GM11168 (cell line): ENCODE results near the gene ELFN2.

ENCODE experiments used
- in situ Hi-C: fragments of 300-500 bp; cut with MboI; formaldehyde crosslinking; loops from one replicate; pipeline ENCODE4 v1.12.0; 2022; ENCODE audit warnings: low sequenced_read_pairs; ENCODE audit not compliant: unreplicated experiment

The ELFN2 gene

GRCh38 chr22:37456346-37456745 lies 29.1 kb upstream of the ELFN2 start:
- in situ Hi-C loops: no loop called here

DNA sequence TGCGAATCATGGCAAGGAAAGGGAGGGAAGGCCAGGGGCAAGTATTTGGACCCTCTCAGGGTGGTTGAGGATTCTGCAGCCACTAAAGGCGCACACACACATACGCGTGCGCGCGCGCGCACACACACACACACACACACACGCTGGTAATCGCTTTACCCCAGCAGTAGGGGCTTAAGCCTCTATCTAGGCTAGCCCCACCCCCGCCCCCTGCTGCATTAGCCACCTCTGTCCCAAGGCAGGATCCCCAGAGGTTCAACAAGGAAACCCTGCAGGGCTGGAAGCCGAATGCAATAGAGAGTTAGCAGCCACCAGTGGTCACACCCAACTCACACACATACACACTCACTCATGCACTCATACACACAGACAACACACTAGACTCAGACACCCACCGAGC lies 28.6 kb upstream of the ELFN2 start:
- in situ Hi-C loops: no loop called here

DNA sequence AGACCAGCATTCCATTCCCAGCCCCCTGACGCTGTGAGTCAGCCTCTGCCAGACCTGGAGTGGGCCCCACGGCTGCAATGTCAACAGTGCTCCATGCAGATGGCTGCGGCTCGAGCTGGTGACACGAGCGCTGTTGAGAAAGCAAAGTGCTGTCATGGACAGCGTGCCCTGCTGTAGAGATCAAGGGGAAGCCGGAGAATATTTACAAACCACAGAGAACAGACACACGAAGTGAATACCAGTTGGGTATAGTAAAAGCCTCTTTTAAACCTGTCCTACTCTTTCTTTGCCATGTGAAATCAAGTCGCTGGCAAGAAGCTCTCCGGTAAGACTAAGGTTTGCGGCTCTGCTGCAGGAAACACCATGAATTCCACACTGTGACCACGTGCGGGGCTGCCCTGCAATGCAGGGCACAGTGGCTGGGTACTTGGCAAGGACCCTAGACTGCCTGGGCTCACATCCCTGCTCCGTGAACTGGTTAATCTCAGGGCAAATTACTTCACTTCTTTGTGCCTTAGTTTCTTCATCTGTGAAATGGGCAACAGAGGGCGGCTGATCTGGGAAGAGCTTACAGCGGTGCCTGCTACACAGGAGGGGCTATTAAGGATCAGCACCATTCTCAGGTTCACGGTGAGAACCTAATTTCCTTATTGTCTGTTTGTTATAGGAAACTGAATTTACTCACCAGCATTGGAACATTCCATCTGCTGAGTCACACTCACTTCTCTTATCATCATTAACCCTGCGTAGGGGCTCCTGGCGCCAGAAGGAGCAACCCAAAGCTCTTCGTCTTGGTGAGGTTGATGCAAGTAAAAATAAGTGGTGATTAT lies 27.8 kb upstream of the ELFN2 start:
- in situ Hi-C loops: no loop called here

GRCh38 chr22:37453696-37454095 lies 26.4 kb upstream of the ELFN2 start:
- in situ Hi-C loops: no loop called here

DNA sequence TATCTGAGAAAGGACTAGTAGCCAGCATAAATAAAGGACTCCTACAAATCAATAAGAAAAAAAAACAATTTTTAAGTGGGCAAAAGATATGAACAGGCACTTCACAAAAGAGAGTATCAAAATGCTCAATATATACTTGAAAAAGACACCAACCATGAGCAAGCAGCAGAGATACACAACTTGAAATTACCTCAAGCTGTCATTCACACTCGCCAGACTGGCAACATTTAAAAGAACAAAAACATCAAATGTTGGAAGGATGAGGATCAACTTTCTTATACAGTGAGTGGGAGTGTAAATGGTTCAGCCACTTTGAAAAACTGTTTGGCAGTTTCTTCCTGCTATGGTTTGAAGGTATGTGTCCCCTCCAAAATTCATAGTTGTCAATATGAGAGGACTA lies 23.9 kb upstream of the ELFN2 start:
- in situ Hi-C loops: no loop called here

DNA sequence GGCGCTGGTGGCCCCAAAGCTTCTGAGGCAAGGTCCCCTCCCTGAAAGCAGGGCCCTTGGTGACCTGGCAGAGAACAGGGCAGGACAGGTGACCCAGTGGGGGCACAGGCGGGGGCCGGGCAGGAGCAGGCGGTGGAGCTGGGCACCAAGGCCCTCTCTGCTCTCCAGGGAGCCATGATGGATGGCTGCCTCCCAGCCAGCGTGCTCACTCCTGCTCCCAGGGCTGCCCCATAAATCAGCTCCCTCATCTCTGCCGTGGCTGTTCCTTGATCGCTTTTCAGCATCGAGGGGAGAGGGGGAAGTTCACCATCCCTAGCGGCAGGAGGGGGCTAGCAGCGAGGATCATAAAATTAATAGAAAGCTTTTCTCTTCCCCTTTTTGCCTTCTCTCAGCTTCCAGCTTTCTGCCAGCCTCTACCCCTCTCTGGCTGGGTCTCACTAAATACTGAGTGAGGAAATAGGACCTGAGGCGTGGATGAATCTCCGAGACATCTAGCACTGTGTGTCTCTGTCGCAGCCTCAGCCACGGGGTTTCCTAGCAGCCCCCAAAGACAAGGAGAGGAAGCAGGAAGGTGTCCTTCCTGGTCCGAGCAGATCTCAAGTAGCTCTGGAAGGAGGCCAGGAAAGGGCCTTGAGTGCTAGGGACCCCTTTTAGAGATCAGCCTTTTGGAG lies 22.2 kb upstream of the ELFN2 start:
- in situ Hi-C loops: loop anchor here (5.0 kb wide), 1 partner anchor 127 kb away; no protein-coding TSS in a partner anchor

DNA sequence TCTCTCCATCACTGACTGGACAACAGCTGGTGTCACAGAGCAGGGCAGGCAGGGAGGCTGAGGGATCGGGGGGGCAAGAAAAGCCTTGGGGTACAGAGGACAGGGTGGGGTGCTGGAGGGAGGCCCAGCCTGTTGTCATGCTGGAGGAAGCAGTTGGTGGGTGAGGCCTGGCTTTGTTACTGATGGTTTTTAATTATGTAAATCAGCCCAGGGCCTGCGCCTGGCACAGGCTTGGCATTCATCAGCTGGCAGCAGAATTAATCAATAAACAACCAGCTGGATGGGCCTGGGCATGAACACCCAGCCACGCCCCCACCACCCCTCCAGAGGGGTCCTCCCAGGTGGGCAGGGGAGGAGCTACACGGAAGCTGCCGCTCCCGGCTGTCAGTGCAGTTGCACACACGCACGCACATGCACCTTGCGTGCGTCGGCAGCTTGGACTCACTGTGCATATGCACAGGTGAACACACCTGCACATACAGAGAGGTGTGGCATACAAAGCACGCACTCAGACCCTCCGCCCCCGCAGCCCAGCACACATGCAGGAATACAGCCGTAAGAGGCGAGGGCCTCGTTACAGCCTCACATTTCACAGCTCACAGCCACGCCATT lies 21.3 kb upstream of the ELFN2 start:
- in situ Hi-C loops: loop anchor here (5.0 kb wide), 1 partner anchor 126 kb away; no protein-coding TSS in a partner anchor

DNA sequence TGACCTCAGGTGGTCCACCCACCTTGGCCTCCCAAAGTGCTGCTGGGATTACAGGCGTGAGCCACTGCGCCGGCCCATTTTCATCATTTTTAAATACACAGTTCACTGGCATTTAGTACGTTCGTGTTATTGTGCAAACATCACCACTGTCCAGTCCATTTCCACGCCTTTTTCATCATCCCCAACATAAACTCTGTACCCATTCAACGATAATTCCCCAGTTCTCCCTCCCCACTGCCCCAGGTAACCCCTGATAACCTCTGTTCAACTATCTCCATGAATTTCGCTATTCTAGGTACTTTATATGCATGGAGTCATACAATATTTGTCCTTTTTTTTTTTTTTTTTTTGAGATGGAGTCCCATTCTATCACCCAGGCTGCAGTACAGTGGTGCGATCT lies 18.2 kb upstream of the ELFN2 start:
- in situ Hi-C loops: loop anchor here (5.0 kb wide), 1 partner anchor 123 kb away; no protein-coding TSS in a partner anchor

- in situ Hi-C loops: no loop called here
Measured at GRCh38 chr22:37443977-37444376, 16.7 kb upstream of the ELFN2 start.

DNA sequence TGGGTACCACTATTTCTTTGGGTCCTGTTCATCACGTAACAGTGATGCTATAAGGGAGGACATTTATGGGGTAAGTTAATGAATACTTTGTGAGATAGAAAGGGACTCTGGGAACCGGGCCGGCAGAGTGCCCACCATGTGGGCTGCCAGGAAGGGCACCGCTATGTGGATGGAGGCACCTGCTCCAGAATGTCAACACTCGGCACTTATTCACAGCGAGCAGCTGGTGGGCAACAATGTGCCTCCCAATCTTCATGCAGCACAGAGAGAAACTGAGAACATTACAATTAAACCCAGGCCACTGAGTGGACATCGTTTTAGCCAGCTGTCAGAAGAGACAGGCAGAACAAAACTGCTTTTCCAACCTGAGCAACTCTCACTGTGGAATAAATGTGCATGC lies 15.8 kb upstream of the ELFN2 start:
- in situ Hi-C loops: no loop called here

- in situ Hi-C loops: no loop called here
Measured at GRCh38 chr22:37442537-37442936, 15.3 kb upstream of the ELFN2 start.

DNA sequence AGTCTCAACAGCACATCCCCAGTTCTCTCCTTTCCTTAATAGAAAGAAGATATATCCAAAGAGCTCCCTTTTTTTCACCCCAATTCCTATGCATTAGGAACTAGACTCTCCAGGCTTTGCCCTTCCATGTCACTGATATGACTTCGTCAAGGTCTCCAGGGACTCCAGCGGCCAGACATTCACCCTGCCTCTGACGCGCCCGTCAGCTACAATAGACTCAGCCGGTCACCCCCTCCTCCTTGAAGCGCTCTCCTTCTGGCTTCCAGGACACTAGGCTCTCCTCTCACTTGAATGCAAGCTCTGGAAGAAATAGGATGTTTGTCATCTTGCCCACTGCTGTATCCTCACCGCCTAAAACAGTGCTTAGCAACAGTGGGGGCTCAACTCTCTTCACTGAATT lies 14.9 kb upstream of the ELFN2 start:
- in situ Hi-C loops: no loop called here

DNA sequence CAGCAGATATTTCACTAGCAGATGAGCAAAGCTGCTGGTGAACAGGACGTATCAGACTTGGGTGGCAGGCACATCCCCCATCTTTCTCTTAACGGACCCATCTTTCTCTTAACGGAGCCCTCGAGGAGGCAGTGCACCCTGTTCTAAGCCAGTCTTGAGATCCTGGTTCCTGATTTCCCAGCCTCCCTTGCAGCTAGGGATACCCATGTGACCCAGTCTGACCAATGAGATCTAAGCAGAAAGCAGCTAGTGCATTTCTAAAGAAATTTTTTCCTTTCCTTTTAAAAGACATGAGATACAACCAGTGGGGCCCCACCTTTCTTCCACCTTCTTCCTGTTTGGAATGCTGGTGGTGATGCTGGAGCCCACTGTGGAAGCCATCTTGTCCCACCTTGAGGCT lies 13.6 kb upstream of the ELFN2 start:
- in situ Hi-C loops: no loop called here

DNA sequence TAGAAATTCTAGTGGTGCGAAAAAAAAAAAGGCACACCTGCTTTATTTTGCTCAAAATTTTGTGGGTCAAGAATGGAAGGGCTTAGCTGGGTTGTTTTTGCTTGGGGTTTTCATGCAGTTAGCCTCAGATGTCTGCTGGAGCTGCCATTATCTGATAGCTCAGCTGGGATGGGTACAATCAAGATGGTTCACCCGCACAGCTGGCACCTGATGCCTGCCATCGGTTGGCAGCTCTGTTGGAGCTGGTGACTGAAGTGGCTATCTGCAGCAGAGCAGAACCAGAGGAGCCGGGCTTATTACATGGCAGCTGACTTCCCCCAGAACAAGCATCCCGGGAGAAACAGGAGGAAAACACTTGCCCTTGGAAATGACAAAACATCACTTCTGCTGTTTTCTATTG lies 12.1 kb upstream of the ELFN2 start:
- in situ Hi-C loops: no loop called here

DNA sequence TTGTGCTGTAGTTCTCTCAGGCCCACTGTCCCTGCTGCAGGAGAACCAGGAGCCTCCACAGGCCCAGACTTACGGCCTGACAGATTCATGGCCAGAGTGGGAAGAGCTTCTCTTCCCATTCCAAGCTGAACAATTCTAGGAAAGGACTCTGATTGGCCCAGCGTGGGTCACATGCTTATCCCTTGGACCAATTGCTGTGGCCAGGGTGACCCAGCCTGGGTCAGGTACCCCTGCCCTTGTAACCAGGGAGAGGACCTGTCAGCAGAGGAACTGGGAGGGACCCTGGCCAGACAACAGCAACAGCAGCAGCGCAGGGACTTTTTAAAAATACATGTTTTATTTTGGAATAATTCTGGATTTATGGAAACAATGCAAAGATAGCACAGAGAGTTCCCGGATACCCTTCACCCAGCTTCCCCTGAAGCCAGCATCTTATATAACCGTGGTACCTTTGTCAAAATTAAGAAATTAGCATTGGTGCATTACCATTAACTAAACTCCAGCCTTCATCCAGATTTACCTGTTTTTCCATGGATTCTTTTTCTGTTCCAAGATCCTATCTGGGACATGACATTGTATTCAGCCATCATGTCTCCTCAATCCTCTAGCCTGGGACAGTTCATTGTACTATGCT lies 8.8 kb upstream of the ELFN2 start:
- in situ Hi-C loops: no loop called here

DNA sequence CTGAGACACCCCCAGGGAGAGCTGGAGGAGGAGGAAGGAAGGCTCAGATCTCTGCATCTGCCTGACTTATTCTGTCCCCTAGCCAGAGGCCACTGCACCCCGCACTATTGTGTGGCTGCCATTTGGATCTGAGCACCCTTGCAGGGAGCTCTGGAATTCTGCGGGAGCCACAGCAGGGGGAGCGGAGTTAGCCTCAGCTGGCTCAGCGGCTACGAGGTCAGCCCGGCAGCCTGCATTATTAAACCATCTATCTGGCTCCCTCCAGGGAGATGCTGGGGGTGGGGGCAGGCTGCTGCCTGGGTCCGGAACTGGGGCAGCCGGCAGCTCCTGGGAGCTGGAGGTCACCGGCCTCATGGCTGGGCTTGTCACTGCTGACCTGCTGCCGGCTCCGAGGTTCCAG lies 6.5 kb upstream of the ELFN2 start:
- in situ Hi-C loops: no loop called here

- in situ Hi-C loops: no loop called here
Measured at GRCh38 chr22:37432708-37433054, 5.4 kb upstream of the ELFN2 start.

- in situ Hi-C loops: no loop called here
Measured at GRCh38 chr22:37431801-37432707, 4.8 kb upstream of the ELFN2 start.

DNA sequence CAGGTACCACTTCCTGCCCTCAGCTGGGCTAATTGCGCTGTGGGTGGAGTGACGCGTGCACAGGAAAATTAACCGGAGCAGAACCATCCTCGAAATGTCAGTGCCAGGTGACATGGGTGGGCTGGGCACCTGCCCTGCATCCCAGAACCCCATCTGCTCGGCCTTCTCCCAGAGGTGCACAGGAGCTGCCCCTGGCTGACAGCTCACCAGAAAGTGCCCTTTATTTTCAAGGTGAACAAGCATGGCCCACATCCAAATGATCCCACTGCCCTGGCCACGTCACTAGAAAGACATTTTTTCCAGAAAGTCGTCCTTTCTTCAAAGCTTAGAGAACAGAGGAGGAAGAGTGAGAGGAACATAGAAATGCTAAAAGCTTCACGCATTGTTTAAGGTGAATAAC lies 4.1 kb upstream of the ELFN2 start:
- in situ Hi-C loops: no loop called here

DNA sequence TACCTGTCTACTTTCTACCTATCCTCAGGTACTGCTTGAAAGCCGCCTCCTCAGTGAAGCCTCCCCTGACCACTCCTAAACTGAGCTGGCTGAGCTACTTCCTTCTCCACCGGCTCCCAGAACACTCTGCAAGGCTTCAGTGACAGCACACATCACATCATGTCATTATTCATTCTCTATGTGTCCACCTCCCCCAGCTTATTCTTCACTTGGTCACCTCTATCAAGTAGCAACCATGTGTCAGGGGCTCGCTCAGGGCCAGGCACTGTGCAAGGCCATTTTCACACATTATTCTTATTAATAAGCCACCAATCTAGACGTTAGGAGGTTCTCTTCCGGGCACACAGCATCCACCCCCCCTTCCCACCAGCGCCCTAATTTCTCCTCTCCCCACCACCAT lies 3.7 kb upstream of the ELFN2 start:
- in situ Hi-C loops: no loop called here
